A673 (cell line): ENCODE results near the gene ACVR1B. TPM values are rescaled to one million over a fixed set of nuclear protein-coding genes. Genes with fewer than 3 reads are reported as not detected.

Experiments used
- BruUV-seq: library from RNA; stranded (reverse); fragments of 400-500 nt; replicated peaks from 2 replicates; lab custom pipeline; 2021; lab: Mats Ljungman, UMichigan
- CTCF ChIA-PET: fragments of 300-600 bp; sonication (Branson Sonifier 250); formaldehyde crosslinking; loops from one replicate; lab custom pipeline; 2022; ENCODE audit warnings: antibody characterized with exemption; lab: Charles Lee
- POLR2A ChIA-PET: fragments of 300-600 bp; sonication (Branson Sonifier 250); formaldehyde crosslinking; loops from one replicate; lab custom pipeline; 2022; ENCODE audit warnings: antibody characterized with exemption; ENCODE audit not compliant: low non-redundant PET; lab: Charles Lee
- DNase-seq: peaks from one replicate; pipeline ENCODE4 v3.0.0-alpha.2; 2015; ENCODE audit warnings: low spot score
- H3K27ac ChIP-seq: fragments of 200-600 bp; sonication (generic); 2 replicates; pipeline ENCODE4 v1.5.1; 2016; ENCODE audit warnings: mixed run types, low read depth, mild to moderate bottlenecking, mixed read lengths, antibody characterized with exemption, low read length; ENCODE audit not compliant: poor library complexity, severe bottlenecking
- H3K27me3 ChIP-seq: fragments of 200-600 bp; sonication (generic); replicated peaks from 2 replicates; pipeline ENCODE4 v1.6.1; 2017; ENCODE audit warnings: mixed run types, low read depth, mild to moderate bottlenecking, mixed read lengths, antibody characterized with exemption, low read length; ENCODE audit not compliant: insufficient read depth, poor library complexity
- H3K36me3 ChIP-seq: fragments of 200-600 bp; sonication (generic); 2 replicates; pipeline ENCODE4 v1.6.1; 2016; ENCODE audit warnings: mixed run types, mild to moderate bottlenecking, mixed read lengths, antibody characterized with exemption, low read length; ENCODE audit not compliant: insufficient read depth, poor library complexity, severe bottlenecking
- H3K4me1 ChIP-seq: fragments of 200-600 bp; sonication (generic); 2 replicates; pipeline ENCODE4 v1.6.1; 2017; ENCODE audit warnings: mixed run types, mild to moderate bottlenecking, mixed read lengths, antibody characterized with exemption, low read length; ENCODE audit not compliant: insufficient read depth, poor library complexity, severe bottlenecking
- H3K4me3 ChIP-seq: fragments of 200-600 bp; sonication (generic); 2 replicates; pipeline ENCODE4 v1.5.1; 2016; ENCODE audit warnings: low read depth, mixed run types, mild to moderate bottlenecking, mixed read lengths, low read length; ENCODE audit not compliant: poor library complexity, severe bottlenecking
- H3K9me3 ChIP-seq: fragments of 200-600 bp; sonication (generic); 2 replicates; pipeline ENCODE4 v1.6.1; 2016; ENCODE audit warnings: mixed run types, low read depth, mild to moderate bottlenecking, mixed read lengths, antibody characterized with exemption, low read length; ENCODE audit not compliant: poor library complexity, severe bottlenecking
- CTCF ChIP-seq: fragments of 300-800, 200-600 bp; sonication (generic); conservative IDR thresholded peaks from 2 replicates; pipeline ENCODE4 v1.5.1; 2017; ENCODE audit warnings: low read depth, mild to moderate bottlenecking, antibody characterized with exemption, low read length, moderate library complexity, mixed read lengths
- EZH2 ChIP-seq: fragments of 200-600 bp; sonication (generic); IDR thresholded peaks from 2 replicates; pipeline ENCODE4 v1.6.1; 2017; ENCODE audit warnings: borderline replicate concordance, low read depth, mild to moderate bottlenecking, mixed read lengths, antibody characterized with exemption, low read length; ENCODE audit not compliant: poor library complexity, severe bottlenecking
- intact Hi-C: fragments of 100-400 bp; cut with micrococcal nuclease; formaldehyde crosslinking; loops from one replicate; pipeline ENCODE4 v1.10.0; 2022; ENCODE audit not compliant: unreplicated experiment
- total RNA-seq: library from RNA; stranded (reverse); gene quantifications from 2 replicates; pipeline ENCODE4 v1.2.3, GENCODE V29; 2021

ACVR1B gene
- total RNA-seq, 1 experiment from 2014 or later = 27.4 TPM

GRCh38 chr12:51943346-51943745, 8.2 kb upstream of the ACVR1B start:
- no TSS peak for BruUV-seq
- DNase-seq = no peak
- H3K27me3 ChIP-seq = no peaks in the 10 kb centered on the region
- CTCF ChIA-PET = no interaction called here
- no peaks in the 10 kb centered on the region for H3K36me3 ChIP-seq
- POLR2A ChIA-PET = no interaction called here
- TF ChIP-seq CTCF = no peak
- no peak for TF ChIP-seq EZH2
- intact Hi-C loops = no loop called here
- H3K4me3 ChIP-seq = no peak overlapping the region
- H3K9me3 ChIP-seq = peaks cover 7% of the 10 kb centered on the region
- peaks cover 14% of the 10 kb centered on the region for H3K4me1 ChIP-seq
- H3K27ac ChIP-seq = no peak overlapping the region

DNA sequence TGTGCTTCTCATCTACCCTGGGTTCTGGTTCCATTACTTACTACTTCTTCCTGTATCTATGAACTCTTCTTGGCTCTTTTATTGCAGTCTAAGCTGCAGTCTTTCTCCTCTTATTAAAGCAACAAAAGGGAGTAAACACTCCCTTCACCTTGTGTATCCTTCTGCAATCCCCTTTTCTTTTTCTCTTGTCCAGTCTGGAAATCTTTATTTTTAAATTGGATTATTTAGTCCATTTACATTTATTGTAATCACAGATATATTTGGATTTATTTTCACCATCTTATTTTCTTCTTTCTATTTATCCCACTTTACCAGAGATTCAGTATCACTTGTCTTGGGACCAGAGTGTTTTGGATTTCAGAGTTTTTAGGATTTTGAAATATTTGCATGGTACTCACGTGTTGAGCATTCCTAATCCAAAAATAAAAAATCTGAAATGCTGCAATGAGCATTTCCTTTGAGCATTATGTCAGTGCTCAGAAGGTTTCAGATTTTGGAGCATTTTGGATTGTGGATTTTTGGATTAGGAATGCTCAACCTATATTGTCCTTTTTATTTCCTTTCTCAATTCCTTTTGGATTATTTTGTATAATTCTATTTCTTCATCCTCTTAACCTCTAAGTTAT, 6.8 kb upstream of the ACVR1B start:
- intact Hi-C loops = no loop called here
- ChIA-PET POLR2A (no interaction called here), CTCF (no interaction called here)
- H3K27ac ChIP-seq = no peak overlapping the region
- H3K4me3 ChIP-seq = no peak overlapping the region
- BruUV-seq = no TSS peak
- H3K27me3 ChIP-seq = no peaks in the 10 kb centered on the region
- no peak for TF ChIP-seq CTCF
- no peak for TF ChIP-seq EZH2
- no peak for DNase-seq
- peaks cover 14% of the 10 kb centered on the region for H3K4me1 ChIP-seq
- no peaks in the 10 kb centered on the region for H3K36me3 ChIP-seq
- H3K9me3 ChIP-seq = peaks cover 7% of the 10 kb centered on the region

DNA sequence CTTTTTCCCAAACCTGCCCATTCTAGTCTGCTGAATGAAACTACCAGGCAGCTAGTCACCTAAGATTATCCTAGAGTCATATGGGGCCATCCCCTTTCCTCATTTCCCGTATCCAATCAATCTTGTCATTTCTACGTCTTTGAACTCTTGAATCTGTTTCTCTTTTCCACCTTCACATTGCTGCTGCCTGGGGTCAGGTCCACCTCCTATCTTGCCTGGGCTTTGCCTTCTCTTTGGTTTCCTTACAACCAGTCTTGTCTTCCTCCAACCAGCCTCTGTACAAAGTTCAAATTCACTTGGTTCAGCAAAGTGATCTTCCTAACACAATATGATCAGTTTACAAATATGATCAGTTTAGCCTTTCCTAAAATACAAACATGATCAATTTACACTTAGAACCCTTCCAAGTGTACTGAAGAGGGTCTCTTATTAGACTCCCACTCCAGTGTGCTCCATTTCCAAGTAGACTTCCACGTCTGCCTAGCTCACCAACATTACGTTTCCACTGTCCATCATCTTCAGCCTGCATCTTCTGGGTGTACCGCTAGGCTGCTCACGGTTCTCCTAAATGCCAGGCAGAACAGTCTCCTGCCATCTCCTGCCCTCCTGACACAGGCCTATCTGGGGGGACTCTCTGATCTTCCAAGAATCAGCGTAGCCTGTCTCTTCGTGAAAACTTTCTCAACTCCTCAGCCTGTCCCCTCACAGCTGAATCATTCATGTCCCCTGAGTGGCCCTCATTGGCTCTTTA, 4.1 kb upstream of the ACVR1B start:
- H3K27ac ChIP-seq = no peak overlapping the region
- no peak for DNase-seq
- H3K4me1 ChIP-seq = peaks cover 4% of the 10 kb centered on the region
- no peaks in the 10 kb centered on the region for H3K36me3 ChIP-seq
- POLR2A ChIA-PET = no interaction called here
- intact Hi-C loops = no loop called here
- BruUV-seq = no TSS peak
- no peaks in the 10 kb centered on the region for H3K27me3 ChIP-seq
- no peak for TF ChIP-seq CTCF
- no peak for TF ChIP-seq EZH2
- CTCF ChIA-PET = no interaction called here
- H3K9me3 ChIP-seq = peaks cover 7% of the 10 kb centered on the region
- H3K4me3 ChIP-seq = no peak overlapping the region
